NCI-H2107 treated with DMSO at 0.1 percent for 48 hours (cell line): ENCODE measurements around the gene EEF1G.
"Not testable (repeated sequence)": the region's sequence is repeated elsewhere in the genome, so short reads cannot be mapped to it uniquely, and the experiment has no call there.

Source experiments
- DNase-seq: peaks from one replicate; lab custom pipeline; 2025; ENCODE audit not compliant: unreplicated experiment; lab: John Stamatoyannopoulos, UW

The EEF1G gene, protein sequence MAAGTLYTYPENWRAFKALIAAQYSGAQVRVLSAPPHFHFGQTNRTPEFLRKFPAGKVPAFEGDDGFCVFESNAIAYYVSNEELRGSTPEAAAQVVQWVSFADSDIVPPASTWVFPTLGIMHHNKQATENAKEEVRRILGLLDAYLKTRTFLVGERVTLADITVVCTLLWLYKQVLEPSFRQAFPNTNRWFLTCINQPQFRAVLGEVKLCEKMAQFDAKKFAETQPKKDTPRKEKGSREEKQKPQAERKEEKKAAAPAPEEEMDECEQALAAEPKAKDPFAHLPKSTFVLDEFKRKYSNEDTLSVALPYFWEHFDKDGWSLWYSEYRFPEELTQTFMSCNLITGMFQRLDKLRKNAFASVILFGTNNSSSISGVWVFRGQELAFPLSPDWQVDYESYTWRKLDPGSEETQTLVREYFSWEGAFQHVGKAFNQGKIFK

GRCh38 chr11:62573592-62574362, at the start of gene EEF1G:
Gene EEF1G (minus strand): TSS chr11:62573891. CDS start chr11:62573842, 49 bp downstream.
- DNase-seq = peak; percentile 99

GRCh38 chr11:62622476-62623089, 48.9 kb upstream of the EEF1G start:
- DNase-seq = no peak

- DNase-seq = peak; percentile 89
Measured at GRCh38 chr11:62621567-62622470, 48.1 kb upstream of the EEF1G start, which contains the start of gene B3GAT3. Gene B3GAT3 (minus strand): TSS chr11:62621986. CDS start chr11:62621947, 39 bp downstream.

DNA sequence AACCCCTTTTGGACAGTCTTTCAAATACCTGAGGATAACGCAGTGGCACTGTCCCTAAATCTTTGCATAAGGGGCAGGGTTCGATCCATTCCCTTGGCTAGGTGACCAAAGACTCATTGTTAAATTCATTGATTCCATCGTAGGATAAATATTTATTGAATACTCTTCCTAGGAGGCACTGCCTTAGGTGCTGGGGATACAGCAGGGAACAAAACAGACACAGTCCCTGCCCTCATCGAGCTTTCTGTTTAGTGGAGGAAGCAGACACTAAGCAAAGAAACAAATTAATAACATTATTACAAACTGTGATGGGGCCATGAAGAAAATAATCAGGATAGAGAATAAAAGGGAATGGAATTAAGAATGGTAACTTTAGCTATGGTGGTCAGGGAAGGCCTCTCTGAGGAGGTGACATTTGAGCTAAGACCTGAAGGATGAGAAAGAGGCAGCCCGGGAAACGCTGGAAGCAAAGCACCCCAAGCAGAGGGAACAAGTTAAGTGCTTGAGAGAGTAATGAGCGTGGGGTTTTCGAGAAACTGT, 47.4 kb upstream of the EEF1G start:
- DNase-seq = no peak

DNA sequence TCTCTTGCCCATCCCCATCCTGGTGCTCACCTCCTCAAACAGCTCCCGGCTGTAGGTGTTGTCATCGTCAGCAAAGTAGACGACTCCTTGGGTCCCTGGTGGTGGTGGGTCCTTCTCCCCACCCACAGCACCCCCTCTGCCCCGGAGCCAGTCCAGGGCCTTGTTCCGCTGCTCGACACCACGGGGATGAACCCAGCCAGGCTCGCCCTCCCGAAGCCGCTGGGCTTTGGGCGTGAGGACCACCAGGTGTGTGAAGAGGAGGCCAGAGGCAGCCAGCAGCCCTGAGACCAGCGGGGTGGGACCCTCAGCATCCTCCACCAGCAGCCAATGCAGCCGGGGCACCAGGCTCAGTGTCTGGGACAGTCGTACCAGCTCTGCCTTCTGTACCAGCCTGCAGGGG, 43.3 kb upstream of the EEF1G start:
- not testable (repeated sequence) for DNase-seq

DNA sequence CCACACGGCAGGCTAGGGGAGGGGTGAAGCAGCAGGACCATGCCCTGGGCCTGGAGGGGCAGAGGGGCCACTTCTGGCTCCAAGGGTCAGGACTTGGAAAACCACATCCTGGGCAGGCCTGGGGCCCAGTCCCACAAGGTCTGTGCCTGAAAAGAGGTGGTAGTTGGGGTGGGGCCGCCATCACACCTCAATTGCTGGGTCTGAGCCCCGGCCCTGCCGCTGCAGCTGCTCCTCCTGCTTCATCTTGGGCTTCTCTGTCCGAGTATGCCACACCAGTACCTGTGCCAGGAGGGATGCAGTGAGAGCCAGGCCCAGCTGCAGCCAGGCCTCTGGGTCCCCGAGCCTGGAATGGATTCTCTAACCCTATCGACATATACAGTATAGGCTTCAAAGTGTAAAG, 41.8 kb upstream of the EEF1G start:
- DNase-seq = no peak

DNA sequence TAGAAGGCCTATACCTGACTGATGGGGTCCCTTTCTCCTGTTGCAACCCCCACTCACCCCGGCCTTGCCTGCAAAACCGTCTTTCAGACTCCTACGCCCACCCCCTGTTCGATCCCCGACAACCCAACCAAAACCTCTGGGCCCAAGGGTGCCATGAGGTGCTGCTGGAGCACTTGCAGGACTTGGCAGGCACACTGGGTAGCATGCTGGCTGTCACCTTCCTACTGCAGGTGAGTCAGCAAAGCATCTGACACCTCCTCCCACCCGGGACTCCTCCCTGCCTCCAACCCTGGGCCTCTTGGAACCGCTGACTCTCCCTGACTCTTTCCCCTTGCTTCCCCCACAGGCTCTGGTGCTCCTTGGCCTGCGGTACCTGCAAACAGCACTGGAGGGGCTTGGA, 40.6 kb upstream of the EEF1G start:
- no peak for DNase-seq

- no peak for DNase-seq
Measured at GRCh38 chr11:62613291-62613778, 39.6 kb upstream of the EEF1G start.

DNA sequence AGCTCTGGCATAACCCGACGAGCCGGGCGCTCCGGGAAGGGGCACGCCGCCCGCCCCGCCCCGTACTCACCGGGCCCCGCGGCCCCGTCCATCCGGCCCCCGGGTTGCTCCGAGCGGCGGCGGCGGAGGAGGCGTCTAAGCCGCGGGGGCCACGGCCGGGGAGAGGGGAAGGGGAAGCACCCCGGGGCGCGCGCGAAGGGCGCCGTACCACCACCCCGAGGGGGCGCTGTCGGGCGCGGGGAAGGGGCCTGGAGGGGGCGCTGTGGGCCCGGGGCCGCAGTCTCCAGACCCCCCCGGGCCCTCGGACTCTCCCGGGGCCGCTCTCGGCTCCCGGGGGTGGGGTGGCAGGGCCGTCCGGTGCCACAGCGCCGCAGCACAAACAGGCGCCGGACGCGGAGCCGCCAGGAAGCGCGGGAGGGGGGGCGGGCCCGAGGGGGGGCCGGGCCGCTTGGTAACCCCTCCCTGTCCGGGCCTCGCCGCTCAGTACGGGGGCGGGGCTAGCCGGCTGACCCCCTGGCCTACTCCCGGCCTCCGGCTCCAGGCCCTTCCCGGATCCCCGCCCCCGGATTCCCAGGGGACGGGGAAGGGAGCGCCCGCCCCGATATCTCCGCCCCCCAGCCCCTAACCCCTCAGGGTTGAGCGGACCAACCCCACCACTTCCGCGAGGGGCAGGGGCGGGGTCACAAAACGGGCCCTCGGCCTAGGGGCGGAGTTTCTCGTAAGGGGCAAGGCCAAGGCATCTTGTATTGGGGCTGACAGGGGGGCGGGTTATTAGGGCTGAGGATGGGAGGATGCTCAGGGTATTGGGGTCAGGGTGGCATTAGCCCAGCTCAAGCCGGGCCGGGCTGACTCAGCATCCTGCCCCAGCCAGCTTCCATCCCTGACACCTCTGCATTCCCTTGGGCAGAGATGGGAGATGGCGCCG, 38.9 kb upstream of the EEF1G start, which contains the start of the genes EML3 and ROM1:
Gene EML3, minus strand, starts transcription at position 410 of the 925 bp plus-strand sequence. Its CDS starts 318 bp downstream, at position 92.
Gene ROM1, plus strand, starts transcription at position 892 of the 925 bp plus-strand sequence. Its CDS starts 25 bp downstream, at position 917.
- DNase-seq = no peak

DNA sequence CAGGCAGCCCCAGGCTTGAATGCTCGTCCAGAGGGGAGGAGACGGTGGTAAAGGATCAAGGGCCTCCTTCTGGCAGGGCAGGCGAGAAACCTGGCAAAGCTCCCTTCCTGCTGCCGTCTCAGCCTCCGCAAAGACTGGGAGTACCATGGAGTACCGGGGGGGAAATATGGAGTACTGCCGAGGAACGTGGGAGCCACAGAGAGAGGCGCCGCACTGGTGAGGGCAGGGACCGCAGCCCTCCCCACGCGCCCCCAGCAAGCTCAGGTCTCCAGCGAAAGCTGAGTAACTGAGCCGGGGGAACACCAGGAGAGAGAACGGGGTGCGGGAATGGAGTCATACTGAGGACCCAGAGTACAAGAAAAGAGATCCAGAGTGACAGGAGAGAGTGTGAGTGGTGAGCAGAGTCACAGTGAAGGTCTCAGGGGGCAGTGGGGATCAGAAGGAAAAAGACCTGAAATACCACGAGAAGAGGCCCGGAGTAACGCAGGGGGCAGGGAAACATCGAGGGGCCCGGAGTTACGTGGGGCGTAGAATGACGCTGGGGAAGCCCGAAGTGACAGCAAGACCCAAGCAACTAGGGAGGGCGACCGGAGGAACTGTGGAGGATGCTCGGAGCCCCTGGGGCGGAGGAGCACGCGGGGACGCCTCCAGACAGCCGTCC, 38.1 kb upstream of the EEF1G start:
- no peak for DNase-seq

DNA sequence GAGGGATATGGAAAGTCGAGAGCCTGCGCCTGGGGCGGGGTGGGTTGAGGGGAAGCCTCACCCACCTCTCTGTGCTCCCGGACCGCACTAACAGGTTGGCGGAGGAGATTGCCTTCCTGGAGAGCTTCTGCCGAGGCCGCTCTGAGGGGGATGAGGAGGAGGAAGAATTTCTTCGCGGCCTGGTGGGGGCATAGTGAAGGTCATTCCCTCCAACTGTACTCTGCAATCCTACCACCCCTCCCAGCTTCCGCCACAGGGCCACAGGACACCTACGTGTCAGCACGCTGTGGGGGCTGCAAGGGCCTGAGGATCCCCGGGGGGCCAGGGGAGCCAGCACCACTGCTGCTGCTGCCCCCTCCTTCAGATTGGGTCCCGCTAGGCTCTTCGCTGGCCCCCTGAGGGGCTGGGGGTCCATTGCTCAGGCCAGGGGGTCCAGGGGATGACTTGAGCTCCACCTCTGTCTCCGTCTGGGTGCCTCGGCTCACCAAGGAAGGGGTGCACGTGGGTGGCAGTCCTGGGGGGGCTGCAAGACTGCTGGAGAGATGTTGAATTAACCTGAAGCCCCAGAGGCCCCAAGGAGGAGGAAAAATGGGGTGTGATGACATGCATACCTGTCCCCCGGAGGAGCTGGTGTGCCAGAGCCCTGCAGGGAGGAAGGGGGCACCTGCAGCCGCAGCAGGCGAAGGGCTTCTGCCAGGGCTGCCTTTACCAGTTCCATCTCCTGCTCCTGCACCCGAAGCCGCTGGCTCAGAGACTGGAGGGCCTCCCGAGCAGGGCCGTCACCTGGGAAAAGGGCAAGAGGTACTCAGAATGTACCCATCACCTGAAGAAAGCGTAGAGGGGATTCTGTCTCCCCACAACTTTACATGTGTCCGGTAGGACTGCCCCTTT, 37.4 kb upstream of the EEF1G start:
- no peak for DNase-seq

DNA sequence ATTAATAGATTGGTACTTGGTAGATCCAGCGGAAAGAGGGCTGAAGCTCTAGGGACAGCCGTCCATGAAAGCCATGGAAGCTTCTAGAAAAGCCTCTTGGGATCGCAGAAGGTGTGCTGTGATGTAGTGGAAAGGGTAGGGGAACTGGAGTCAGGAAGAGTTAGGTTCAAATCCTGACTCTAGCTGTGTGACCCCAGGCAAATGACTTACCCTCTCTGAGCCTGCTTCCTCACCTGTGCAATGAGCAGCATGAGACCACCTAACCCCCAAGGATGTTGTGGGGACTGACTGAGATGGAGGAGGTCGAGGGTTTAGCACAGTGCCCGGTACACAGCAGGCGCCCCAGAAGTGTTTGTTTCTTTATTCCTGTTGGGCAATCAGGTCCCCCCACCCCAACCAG, 36.7 kb upstream of the EEF1G start:
- no peak for DNase-seq

DNA sequence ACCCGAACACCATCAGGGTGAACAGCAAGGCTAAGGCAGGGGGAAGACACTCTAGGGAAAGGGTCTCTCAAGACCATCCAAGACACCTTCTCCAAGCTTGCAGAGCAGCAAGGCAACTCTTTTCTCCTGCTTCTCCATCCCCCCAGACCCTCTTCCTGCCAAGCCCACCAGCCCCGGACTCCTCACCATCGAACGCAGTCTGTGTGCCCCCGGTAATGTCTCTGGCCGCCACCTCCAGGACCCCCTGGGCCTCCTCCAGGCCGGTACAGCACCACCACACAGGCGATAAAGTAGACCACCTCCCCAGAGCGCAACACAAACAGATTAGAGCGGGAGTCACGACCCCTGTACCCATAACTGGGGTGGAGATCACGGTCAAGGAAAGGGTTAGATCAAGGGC, 35.1 kb upstream of the EEF1G start:
- DNase-seq = no peak

GRCh38 chr11:62607714-62608113, 34.0 kb upstream of the EEF1G start:
- no peak for DNase-seq

- DNase-seq = no peak
Measured at GRCh38 chr11:62605902-62606301, 32.2 kb upstream of the EEF1G start.

DNA sequence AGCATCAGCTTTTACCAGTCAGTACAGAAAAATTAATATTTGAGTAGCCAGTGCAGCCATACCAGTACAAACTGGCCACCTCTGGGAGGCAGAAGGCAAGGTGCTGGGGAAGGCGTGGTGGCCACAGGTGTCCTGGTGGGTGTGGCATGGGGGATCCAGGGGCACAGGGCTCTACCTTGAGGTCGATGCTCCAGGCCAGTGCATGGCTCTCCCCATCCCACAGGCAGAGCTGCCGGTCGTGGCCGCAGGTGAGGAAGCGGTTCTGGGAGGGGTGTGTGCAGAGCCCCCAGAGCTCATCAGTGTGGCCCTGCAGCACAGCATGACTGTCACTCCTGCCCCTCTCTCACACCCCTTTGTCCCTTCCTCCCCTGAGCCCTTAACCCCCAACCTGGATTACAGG, 31.8 kb upstream of the EEF1G start:
- no peak for DNase-seq

- peak; percentile 17 for DNase-seq
Measured at GRCh38 chr11:62604460-62605120, 30.9 kb upstream of the EEF1G start.
